Immature natural killer cell (primary cell): ENCODE results near the gene PTP4A2. TPM values are rescaled to one million over a fixed set of nuclear protein-coding genes. Genes with fewer than 3 reads are reported as not detected.
"Not testable (repeated sequence)": the region's sequence is repeated elsewhere in the genome, so short reads cannot be mapped to it uniquely, and the experiment has no call there.

Source experiments
- DNase-seq, 3 donors: peaks; one replicate each; pipeline ENCODE4 v3.0.0; 2022; ENCODE audit warnings: mixed read lengths in 1 of 3
- H3K27ac Mint-ChIP-seq, 6 donors: one replicate each; pipeline ENCODE4 v1.8.0; 2020; ENCODE audit warnings: mixed read lengths in 6 of 6, mild to moderate bottlenecking in 5 of 6, inconsistent platforms in 4 of 6, moderate library complexity in 3 of 6
- H3K27me3 Mint-ChIP-seq, 3 donors: one replicate each; pipeline ENCODE4 v1.8.0; 2020 to 2021; ENCODE audit warnings: low read depth in 3 of 3, mild to moderate bottlenecking in 3 of 3, mixed read lengths in 3 of 3, moderate library complexity in 3 of 3, inconsistent platforms in 1 of 3
- H3K36me3 Mint-ChIP-seq, 3 donors: one replicate each; pipeline ENCODE4 v1.8.0; 2020; ENCODE audit warnings: mixed read lengths in 3 of 3, inconsistent platforms in 2 of 3, mild to moderate bottlenecking in 2 of 3
- H3K4me1 Mint-ChIP-seq, 2 donors: one replicate each; pipeline ENCODE4 v1.8.0; 2020; ENCODE audit warnings: inconsistent platforms in 2 of 2, mild to moderate bottlenecking in 2 of 2, mixed read lengths in 2 of 2, moderate library complexity in 1 of 2
- H3K4me3 Mint-ChIP-seq, 5 donors: one replicate each; pipeline ENCODE4 v1.8.0; 2020; ENCODE audit warnings: mild to moderate bottlenecking in 5 of 5, mixed read lengths in 5 of 5, inconsistent platforms in 3 of 5, moderate library complexity in 3 of 5
- H3K9me3 Mint-ChIP-seq, 6 donors: one replicate each; pipeline ENCODE4 v1.8.0; 2020; ENCODE audit warnings: mild to moderate bottlenecking in 6 of 6, mixed read lengths in 6 of 6, inconsistent platforms in 4 of 6, moderate library complexity in 3 of 6
- polyA plus RNA-seq, 3 donors: library from polyadenylated mRNA; unstranded; fragments of 300-500 nt; fragmentation: Illumina TruSeq; gene quantifications; one replicate each; pipeline ENCODE4 v1.2.3, GENCODE V29; 2021

The PTP4A2 gene
- polyA plus RNA-seq, 3 donors from 2014 or later = 300 to 552 (median 460) TPM

DNA sequence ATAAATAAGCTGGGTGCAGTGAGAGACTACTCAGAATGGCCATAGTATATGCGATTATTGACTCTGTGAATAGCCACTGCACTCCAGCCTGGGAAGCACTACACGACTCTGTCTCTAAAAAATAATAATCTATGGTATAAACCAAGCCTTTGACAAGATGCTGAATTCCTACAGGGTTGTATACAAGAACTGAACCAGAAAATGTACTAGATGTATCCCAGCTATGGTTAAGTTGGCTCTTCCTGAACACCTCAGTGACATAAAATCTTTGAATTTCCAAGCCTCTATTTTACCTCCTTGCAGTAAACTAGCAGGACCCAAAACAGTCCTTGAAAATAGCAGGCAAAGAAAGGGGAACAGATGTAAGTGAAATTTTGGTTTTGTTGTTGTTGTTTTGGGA is 32.5 kb downstream of the PTP4A2 start:
- peak overlapping the region; percentile 4 to 72 (median 26) for H3K27ac Mint-ChIP-seq
- DNase-seq = no peak
- H3K27me3 Mint-ChIP-seq = peaks cover 3 to 12% (median 4%) of the 10 kb centered on the region in 3 donors
- H3K36me3 Mint-ChIP-seq = peaks cover 9 to 53% (median 36%) of the 10 kb centered on the region in 3 donors
- H3K9me3 Mint-ChIP-seq = no peaks in the 10 kb centered on the region
- no peak overlapping the region for H3K4me3 Mint-ChIP-seq
- H3K4me1 Mint-ChIP-seq = peaks cover 31 to 75% of the 10 kb centered on the region in 2 donors

DNA sequence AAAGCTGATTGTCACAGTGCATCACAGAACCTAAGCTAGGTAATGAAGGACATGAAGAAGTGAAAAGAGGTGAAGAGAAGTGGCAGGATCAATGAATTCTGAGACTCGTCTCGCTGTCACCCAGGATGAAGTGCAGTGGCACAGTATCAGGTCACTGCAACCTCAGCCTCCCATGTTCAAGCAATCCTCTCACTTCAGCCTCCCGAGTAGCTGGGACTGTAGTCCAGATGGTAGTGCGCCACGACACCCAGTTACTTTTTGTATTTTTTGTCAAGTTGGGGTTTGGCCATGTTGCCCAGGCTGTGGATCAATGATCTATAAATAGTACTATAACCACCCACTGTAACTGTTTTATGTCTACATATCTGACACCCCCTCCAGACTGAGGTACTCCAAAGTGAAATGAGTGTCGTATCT is 33.1 kb downstream of the PTP4A2 start:
- DNase-seq = no peak
- H3K27me3 Mint-ChIP-seq = peaks cover 3 to 12% (median 4%) of the 10 kb centered on the region in 3 donors
- peak overlapping the region; percentile 10 to 91 (median 63) for H3K27ac Mint-ChIP-seq
- H3K4me1 Mint-ChIP-seq = peaks cover 31 to 73% of the 10 kb centered on the region in 2 donors
- no peaks in the 10 kb centered on the region for H3K9me3 Mint-ChIP-seq
- peaks cover 9 to 50% (median 36%) of the 10 kb centered on the region in 3 donors for H3K36me3 Mint-ChIP-seq
- no peak overlapping the region for H3K4me3 Mint-ChIP-seq

DNA sequence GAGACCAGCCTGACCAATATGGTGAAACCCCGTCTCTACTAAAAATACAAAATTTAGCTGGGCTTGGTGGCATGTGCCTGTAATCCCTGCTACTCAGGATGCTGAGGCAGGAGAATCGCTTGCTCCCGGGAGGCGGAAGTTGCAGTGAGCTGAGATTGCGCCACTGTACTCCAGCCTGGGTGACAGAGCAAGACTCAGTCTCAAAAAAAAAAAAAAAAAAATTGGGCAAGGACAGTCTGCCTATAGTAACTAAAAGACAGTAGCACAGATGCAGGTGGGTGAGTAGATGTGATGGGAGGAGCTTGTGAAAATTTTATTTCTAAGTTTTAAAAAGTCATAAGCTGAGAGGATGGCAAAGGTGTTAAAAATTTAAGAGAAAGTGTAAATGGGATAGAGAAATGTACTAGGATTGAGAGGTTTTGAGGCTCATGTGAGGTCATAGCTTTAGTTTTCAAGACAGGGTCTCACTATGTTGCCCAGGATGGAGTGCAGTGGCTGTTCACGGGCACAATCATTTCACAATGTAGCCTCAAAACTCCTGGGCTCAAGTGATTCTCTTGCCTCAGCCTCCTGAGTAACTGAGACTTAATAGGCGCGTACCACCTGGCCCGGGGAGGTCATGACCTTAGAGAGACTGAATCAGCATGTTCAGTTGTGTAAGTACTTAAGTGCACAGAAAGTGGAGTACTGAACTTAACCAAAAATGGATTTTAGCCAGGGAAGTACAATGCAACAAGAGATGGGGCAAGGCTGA is 33.7 kb downstream of the PTP4A2 start:
- DNase-seq = no peak
- H3K9me3 Mint-ChIP-seq = no peaks in the 10 kb centered on the region
- H3K27ac Mint-ChIP-seq = peak overlapping the region; percentile 7 to 91 (median 68)
- H3K4me1 Mint-ChIP-seq = peaks cover 33 to 73% of the 10 kb centered on the region in 2 donors
- peaks cover 9 to 46% (median 31%) of the 10 kb centered on the region in 3 donors for H3K36me3 Mint-ChIP-seq
- H3K4me3 Mint-ChIP-seq = no peak overlapping the region
- H3K27me3 Mint-ChIP-seq = peaks cover 3 to 12% (median 4%) of the 10 kb centered on the region in 3 donors

DNA sequence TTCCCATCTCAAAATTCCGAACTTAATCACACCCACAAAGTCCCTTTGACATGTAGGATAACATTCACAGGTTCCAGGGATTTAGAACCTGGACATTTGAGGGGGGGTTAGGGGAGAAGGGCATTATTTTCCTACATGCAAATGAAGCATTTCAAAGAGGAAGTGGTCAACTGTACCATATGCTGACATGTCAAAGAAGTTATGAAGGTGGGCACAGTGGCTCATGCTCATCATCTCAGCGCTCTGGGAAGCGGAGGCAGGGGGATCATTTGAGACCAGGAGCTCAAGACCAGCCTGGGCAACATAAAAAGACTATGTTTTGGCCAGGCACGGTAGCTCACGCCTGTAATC is 35.7 kb downstream of the PTP4A2 start:
- Mint-ChIP-seq H3K27me3 (peaks cover 3 to 10% (median 4%) of the 10 kb centered on the region in 3 donors), H3K4me1 (peaks cover 48 to 76% of the 10 kb centered on the region in 2 donors), H3K27ac (peak overlapping the region in 5 of 6 donors; percentile 9 to 78 (median 63)), H3K4me3 (no peak overlapping the region), H3K9me3 (no peaks in the 10 kb centered on the region), H3K36me3 (peaks cover 4 to 31% (median 15%) of the 10 kb centered on the region in 3 donors)
- DNase-seq = no peak

DNA sequence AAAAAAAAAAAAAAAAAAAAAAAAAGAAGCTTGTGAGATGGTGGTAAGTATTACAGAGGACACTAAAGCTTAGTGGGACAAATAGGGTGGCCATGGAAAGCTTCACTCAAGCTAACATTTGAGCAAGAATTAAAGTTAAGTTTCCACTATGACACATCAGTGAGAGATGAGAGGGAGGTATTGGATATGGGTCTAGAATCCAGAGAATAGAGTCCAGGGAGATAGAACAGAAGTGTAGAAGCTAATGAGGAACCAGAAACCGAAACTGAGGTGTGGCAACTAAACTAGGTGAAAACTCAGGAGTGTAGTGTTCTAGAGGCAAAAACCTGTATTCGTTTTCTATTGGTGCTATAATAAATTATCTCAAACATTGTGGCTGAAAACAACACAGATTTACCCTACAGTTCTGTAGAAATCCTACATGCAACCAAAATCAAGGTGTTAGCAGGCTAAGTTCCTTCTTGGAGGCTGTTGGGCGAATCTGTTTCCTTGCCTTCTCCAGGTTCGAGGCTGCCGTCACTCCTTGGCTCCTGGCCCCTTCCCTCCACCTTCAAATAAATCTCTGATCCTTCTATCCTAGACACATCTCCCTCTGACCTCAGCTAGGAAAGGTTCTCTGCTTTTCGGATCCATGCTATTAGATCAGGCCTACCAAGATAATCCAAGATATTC is 36.2 kb downstream of the PTP4A2 start:
- peaks cover 4 to 26% (median 12%) of the 10 kb centered on the region in 3 donors for H3K36me3 Mint-ChIP-seq
- DNase-seq = no peak
- no peak overlapping the region for H3K4me3 Mint-ChIP-seq
- H3K4me1 Mint-ChIP-seq = peaks cover 48 to 81% of the 10 kb centered on the region in 2 donors
- H3K27ac Mint-ChIP-seq = peak overlapping the region; percentile 9 to 78 (median 68)
- no peaks in the 10 kb centered on the region for H3K9me3 Mint-ChIP-seq
- peaks cover 3 to 7% (median 4%) of the 10 kb centered on the region in 3 donors for H3K27me3 Mint-ChIP-seq

DNA sequence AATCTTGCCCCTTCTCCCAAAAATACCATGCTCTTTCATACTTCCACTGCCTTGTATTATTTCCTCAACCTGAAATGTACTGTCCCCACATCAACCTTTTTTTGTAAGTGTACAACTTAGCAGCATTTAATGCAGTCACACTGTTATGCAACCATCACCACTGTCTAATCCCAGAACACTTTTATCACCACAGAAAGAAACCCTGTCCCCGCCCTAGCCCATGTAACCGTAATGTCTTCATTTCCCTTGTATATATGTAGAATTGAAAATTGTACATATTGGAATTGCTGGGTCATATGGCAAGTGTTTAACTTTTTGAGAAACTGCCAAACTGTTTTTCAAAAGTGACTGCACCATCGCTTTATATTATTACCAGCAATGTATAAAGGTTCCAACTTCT is 37.4 kb downstream of the PTP4A2 start:
- Mint-ChIP-seq H3K27me3 (peaks cover 3 to 7% (median 4%) of the 10 kb centered on the region in 3 donors), H3K4me3 (no peak overlapping the region), H3K4me1 (peaks cover 48 to 81% of the 10 kb centered on the region in 2 donors), H3K36me3 (peaks cover 5 to 14% (median 8%) of the 10 kb centered on the region in 3 donors), H3K9me3 (no peaks in the 10 kb centered on the region), H3K27ac (peak overlapping the region in 5 of 6 donors; percentile 2 to 79 (median 58))
- no peak for DNase-seq

DNA sequence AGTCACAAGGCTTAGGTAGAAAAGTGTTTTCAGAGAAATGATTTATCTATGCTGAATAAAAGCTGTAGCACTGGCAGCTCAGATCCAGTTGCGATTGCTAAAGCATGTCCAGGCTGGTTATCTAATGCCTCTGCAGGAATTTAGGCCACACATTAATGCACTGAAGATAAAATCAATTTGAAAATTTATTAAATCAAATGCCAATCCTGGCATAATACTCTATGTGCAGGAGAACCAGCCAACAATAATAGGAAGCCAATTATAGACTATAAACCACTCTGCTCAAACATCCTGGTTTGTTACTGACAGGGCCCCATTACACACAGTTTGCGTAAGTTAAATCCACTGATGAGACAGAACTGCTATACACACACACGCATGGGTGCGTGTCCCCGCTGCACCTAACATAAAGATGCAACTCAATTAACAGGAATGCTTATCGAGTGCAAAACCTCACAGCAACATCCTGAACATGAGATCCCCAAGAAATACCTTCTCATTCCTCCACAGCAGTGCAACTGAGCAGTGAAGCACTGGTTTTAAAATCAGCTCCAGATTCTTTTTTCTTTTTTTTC is 40.6 kb downstream of the PTP4A2 start:
- Mint-ChIP-seq H3K27me3 (peaks cover 0 to 6% (median 3%) of the 10 kb centered on the region in 3 donors), H3K4me1 (peaks cover 35 to 57% of the 10 kb centered on the region in 2 donors), H3K9me3 (no peaks in the 10 kb centered on the region), H3K4me3 (peak overlapping the region in 1 of 5 donors; percentile 4), H3K27ac (peak overlapping the region in 3 of 6 donors; percentile 9 to 61 (median 28)), H3K36me3 (peaks cover 3 to 8% (median 5%) of the 10 kb centered on the region in 3 donors)
- DNase-seq = no peak

DNA sequence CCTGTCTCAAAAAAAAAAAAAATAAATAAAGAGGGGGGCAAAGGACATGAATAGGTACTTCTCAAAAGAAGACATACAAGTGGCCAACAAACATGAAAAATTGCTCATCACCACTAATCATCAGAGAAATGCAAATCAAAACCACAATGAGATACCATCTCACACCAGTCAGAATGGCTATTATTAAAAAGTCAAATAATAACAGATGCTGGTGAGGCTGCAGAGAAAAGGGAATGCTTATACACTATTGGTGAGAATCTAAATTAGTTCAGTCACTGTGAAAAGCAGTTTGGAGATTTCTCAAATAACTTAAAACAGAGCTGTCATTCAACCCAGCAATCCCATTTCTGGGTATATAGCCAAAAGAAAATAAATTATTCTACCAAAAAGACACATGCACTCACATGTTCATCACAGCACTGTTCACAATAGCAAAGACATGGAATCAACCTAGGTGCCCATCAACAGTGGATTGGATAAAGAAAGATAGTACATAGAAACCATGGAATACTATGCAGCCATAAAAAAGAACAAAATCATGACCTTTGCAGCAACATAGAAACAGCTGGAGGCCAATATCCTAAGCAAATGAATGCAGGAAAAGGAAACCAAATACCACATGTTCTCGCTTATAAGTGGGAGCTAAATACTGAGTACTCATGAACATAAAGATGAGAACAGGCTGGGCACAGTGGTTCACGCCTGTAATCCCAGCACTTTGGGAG is 42.5 kb downstream of the PTP4A2 start:
- H3K36me3 Mint-ChIP-seq, H3K27me3 Mint-ChIP-seq, H3K9me3 Mint-ChIP-seq, H3K4me3 Mint-ChIP-seq, DNase-seq: not testable (repeated sequence)
- peaks cover 28 to 37% of the 10 kb centered on the region in 2 donors for H3K4me1 Mint-ChIP-seq
- H3K27ac Mint-ChIP-seq = peak overlapping the region in 1 of 6 donors; percentile 48

DNA sequence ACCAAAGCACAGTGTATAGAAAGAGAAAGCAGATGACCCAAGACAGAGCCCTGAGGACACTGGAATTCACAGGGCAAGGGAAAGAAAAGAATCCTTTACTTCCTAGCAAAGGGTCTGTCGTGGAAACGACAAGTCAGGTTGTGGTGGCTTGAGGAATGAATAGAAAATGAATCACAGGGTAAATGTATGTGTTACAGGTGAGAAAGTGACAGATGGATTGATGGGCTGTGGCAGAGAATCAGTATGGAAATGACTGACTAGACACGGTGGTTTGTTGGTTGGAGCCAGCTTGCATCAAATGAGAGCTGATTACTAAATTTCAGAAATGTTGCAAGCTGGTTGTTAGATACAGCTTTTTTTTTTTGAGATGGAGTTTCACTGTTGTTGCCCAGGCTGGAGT is 46.9 kb downstream of the PTP4A2 start:
- H3K4me1 Mint-ChIP-seq = peaks cover 23 to 28% of the 10 kb centered on the region in 2 donors
- H3K4me3 Mint-ChIP-seq = peak overlapping the region in 1 of 5 donors; percentile 6
- peaks cover 0 to 3% (median 2%) of the 10 kb centered on the region in 3 donors for H3K27me3 Mint-ChIP-seq
- H3K9me3 Mint-ChIP-seq = no peaks in the 10 kb centered on the region
- H3K36me3 Mint-ChIP-seq = peaks cover 0 to 8% (median 0%) of the 10 kb centered on the region in 3 donors
- DNase-seq = no peak
- H3K27ac Mint-ChIP-seq = peak overlapping the region in 5 of 6 donors; percentile 43 to 98 (median 86)

DNA sequence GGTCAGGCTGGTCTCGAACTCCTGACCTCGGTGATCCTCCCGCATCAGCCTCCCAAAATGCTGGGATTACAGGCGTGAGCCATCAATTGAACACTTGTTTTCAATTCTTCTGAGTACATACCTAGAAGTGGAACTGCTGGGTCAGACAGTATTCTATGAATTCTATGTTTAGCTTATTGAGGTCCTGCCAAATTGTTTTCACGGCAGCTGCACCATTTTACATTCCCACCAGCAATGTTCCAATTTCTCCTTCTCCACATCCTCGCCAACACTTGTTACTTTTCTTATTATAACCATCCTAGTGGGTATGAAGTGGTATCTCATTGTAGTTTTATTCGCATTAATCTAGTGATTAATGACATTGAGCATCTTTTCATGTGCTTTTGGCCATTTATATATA is 49.9 kb downstream of the PTP4A2 start:
- peaks cover 0 to 3% (median 1%) of the 10 kb centered on the region in 3 donors for H3K27me3 Mint-ChIP-seq
- H3K4me1 Mint-ChIP-seq = peaks cover 23 to 26% of the 10 kb centered on the region in 2 donors
- H3K36me3 Mint-ChIP-seq = peaks cover 0 to 4% (median 0%) of the 10 kb centered on the region in 3 donors
- DNase-seq = no peak
- H3K27ac Mint-ChIP-seq = peak overlapping the region in 4 of 6 donors; percentile 29 to 81 (median 62)
- H3K9me3 Mint-ChIP-seq = no peaks in the 10 kb centered on the region
- peak overlapping the region in 1 of 5 donors; percentile 47 for H3K4me3 Mint-ChIP-seq

DNA sequence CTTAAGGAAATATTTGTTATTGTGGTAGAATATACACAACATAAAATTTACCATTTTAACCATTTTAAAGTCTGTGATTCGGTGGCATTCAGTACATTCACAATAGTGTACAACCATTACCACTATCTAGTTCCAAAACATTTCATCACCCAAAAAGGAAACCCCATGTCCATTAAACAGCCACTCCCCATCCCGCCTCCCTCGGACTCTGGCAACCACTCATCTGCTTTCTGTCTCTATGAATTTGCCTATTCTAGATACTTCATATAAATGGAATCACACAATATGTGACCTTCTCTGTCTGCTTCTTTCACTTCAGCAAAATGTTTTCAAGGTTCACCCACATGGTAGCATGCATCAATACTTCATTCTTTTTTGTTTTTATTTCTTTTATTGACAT is 51.3 kb downstream of the PTP4A2 start:
- no peak for DNase-seq
- Mint-ChIP-seq H3K4me3 (no peak overlapping the region), H3K27me3 (peaks cover 0 to 3% (median 1%) of the 10 kb centered on the region in 3 donors), H3K36me3 (peaks cover 0 to 4% (median 0%) of the 10 kb centered on the region in 3 donors), H3K9me3 (no peaks in the 10 kb centered on the region), H3K27ac (peak overlapping the region in 4 of 6 donors; percentile 15 to 68 (median 23)), H3K4me1 (peaks cover 23 to 26% of the 10 kb centered on the region in 2 donors)

DNA sequence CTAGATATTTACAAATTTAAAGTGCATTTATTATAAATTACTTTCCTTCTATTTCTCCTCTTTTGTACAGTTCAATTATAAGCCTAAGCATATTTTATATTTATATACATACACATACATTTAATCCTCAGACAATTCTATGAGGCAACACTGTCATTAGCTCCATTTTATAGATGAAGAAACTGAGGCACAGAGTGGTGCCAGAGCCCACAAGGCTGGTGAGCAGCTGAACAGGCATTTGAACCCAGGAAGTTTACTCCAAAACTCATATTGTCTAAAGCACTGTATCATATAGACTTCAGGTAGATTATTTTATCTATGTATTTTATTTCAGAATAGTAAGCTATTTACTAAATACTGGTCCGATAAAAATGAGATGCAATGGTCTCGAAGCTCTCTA is 52.3 kb downstream of the PTP4A2 start:
- Mint-ChIP-seq H3K9me3 (no peaks in the 10 kb centered on the region), H3K27me3 (peaks cover 0 to 3% (median 1%) of the 10 kb centered on the region in 3 donors), H3K4me1 (peaks cover 30 to 33% of the 10 kb centered on the region in 2 donors), H3K4me3 (no peak overlapping the region), H3K36me3 (peaks cover 0 to 4% (median 0%) of the 10 kb centered on the region in 3 donors), H3K27ac (no peak overlapping the region)
- DNase-seq = no peak

DNA sequence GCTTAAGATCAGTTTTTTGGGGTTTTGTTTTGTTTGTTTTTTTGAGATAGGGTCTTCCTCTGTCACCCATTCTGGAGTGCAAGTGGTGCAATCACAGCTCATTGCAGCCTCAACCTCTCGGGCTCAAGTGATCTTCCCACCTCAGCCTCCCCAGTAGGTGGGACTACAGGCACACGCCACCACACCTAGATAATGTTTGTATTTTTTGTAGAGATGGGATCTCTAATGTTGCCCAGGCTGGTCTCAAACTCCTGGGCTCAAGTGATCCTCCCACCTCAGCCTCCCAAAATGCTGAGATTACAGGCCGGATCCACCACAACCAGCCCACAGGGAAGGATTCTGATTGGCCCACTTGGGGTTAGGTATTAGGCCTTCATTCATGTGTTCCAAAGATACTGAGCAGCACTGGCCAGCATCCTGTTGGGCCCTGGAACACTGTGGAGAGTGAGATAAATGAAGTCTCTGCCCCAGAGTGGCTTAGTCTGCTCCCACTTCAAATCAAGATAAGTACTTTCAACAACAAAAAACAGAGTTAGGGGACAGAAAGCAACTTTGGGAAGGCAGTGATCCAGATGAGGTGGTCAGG is 54.7 kb downstream of the PTP4A2 start:
- no peak overlapping the region for H3K4me3 Mint-ChIP-seq
- H3K36me3 Mint-ChIP-seq = no peaks in the 10 kb centered on the region
- peak overlapping the region in 1 of 6 donors; percentile 49 for H3K27ac Mint-ChIP-seq
- no peaks in the 10 kb centered on the region for H3K9me3 Mint-ChIP-seq
- peaks cover 26 to 28% of the 10 kb centered on the region in 2 donors for H3K4me1 Mint-ChIP-seq
- no peaks in the 10 kb centered on the region for H3K27me3 Mint-ChIP-seq
- no peak for DNase-seq
